Glomerular visceral epithelial cell (primary cell): ENCODE results near the gene ADAM15.
A peak's percentile ranks its signal among the peaks of the same experiment; 100 is the strongest.

ENCODE experiments used
- DNase-seq: peaks from one replicate; pipeline ENCODE4 v3.0.0-alpha.2; 2016; ENCODE audit errors: extremely low spot score

The ADAM15 gene

GRCh38 chr1:155084722-155085503 lies 33.8 kb downstream of the ADAM15 start:
- DNase-seq, result peak; percentile 95

DNA sequence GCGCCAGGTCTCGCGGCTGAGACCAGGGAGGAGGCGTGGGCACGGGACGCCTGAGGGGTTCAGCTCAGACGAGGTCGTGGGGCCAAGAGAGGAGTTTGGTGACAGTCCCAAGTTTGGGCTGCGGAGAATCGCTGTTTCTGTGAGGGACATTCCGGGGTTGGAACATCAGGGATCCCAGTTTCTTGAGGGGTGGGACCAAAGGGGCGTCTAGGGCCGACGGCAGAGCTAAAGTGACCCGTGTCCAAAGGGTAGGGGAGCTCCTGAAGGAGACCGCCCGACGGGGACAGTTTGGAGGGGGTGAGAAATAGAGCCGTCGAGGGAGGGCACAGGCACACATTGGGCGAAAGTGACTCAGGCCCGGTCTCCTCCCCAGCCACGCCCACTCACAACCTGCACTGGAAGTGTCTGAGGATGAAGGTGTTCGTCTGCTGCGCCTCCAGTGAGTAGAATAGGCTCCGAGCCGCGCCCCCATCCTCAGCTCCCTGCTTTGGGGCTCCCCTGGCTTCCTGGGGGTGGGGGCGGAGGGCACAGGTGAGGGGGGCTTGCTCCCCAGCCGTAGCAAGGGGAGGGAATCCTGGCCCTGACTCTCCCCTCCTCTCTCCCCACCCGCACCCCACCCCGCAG lies 34.5 kb downstream of the ADAM15 start:
- DNase-seq, result peak; percentile 56

DNA sequence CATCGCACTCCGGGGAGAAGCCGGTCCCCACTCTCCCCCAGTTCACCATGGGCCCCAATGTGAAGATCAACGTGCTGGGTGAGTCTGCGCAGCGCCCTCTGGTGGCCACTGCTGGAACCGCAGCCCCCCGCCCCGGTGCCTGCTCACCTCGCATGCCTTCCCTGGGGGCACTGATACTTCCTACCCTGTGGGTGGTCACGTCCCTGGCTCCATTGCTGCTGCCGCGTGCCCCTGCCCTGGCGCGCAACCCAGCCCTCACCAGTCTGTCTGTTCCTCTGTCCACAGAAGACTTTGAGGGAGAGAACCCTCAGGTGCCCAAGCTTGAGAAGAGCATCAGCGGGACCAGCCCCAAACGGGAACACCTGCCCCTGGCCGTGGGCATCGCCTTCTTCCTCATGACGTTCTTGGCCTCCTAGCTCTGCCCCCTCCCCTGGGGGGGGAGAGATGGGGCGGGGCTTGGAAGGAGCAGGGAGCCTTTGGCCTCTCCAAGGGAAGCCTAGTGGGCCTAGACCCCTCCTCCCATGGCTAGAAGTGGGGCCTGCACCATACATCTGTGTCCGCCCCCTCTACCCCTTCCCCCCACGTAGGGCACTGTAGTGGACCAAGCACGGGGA lies 35.1 kb downstream of the ADAM15 start:
- DNase-seq, result peak; percentile 71

DNA sequence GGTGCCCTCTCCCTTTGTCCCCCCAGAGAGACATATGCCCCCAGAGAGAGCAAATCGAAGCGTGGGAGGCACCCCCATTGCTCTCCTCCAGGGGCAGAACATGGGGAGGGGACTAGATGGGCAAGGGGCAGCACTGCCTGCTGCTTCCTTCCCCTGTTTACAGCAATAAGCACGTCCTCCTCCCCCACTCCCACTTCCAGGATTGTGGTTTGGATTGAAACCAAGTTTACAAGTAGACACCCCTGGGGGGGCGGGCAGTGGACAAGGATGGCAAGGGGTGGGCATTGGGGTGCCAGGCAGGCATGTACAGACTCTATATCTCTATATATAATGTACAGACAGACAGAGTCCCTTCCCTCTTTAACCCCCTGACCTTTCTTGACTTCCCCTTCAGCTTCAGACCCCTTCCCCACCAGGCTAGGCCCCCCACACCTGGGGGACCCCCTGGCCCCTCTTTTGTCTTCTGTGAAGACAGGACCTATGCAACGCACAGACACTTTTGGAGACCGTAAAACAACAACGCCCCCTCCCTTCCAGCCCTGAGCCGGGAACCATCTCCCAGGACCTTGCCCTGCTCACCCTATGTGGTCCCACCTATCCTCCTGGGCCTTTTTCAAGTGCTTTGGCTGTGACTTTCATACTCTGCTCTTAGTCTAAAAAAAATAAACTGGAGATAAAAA lies 35.9 kb downstream of the ADAM15 start:
- DNase-seq, result no peak

DNA sequence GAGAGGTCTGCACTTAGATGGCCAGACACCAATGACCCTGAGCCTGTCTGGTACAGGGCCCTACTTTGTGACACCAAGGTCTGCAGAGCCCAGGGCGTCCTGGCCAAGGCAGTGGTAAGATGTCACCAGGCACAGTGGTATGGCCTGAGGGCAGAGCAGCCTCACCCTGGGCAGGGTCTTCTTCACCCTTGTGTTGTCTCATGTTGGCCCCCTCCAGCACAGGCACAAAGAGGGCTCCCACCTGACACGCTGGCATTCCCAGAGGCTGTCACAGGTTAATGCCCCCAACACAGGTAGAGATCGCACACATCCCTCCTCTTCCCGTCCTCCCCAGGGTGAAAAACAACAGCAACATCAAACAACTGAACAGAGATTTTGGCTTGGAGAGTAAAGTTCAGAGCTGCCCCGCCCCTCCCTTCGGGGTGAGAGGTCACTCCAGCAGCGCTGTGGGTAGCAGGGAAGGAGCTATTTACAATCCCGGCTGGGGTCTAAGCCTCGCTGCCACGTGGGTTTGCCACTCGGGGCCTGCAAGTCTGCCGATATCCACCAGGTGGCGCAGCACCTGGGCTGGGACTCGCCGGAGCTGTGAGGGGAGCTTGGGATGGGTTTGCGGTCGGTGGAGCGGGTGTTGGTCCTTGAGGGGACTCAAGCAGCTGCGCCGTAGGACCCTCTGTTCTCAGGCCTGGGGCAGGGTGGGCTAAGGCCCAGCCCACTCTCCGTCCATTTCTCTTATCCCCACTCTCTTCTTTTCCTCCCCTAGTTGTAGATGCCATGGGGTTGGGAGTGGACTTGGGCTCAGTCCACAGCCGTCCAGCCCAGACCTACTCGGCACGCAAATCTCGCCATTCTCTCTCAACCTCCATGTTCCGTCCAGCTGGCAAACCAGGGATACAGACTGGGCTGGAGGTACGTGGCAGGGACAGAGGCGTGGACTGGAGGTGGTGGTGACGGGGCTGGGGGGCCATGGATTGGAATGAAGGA lies 40.2 kb downstream of the ADAM15 start:
- DNase-seq, result peak; percentile 73

- DNase-seq, result no peak
Measured at GRCh38 chr1:155092131-155092530, 41.0 kb downstream of the ADAM15 start.

DNA sequence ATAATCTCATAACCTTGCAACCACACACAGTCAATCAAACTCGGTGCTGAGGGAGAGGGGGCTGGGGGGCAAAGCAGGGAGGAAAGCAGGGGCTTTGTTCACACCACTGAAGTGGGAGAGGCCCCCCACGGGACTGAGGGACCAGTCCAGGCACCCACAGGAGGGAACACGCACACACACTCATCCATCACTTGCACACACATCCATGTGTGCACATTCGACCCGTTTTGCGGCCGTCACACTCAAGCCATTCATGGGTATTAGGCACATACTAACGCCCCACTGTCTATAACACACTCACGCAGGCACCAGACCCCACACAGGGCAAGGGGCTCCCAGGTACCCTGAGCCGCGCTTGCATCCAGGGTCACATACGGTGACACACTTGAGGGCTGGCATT lies 41.5 kb downstream of the ADAM15 start:
- DNase-seq, result no peak

DNA sequence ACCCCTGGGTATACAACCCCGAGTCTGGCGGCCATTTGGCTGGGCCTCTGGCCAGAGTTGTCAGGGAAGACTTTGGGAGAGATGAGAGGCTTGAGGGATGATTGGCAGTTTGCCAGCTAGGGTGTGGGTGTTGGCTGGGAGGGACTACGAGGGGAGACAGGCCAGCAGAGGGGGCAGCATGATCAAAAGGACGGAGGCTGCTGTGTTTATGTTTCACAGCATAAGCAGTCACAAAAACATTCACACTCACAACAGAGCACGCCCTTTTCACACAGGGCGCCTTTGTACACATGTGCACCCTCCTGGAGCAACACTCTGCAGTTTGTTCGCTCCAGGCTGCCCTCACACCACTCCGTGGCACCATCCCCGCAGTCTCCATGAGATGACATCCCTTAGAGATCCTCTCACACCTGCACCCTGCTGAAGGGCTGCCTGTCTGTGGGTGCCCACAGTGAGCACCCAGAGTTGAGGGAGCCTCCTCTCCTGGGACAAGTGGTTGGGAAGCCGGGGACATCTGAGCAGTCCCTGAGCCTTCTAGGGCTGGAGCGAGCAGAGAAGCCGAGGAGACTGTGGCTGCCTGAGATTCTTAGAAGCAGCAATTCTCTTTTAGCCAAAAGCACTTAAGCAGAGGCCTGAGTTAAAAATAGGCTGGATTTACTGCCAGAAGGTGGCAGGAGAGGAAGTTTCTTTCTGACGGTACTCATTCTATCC lies 43.0 kb downstream of the ADAM15 start:
- DNase-seq, result peak; percentile 39

GRCh38 chr1:155094622-155094948 lies 43.5 kb downstream of the ADAM15 start:
- no peak for DNase-seq

GRCh38 chr1:155099331-155099730 lies 48.2 kb downstream of the ADAM15 start:
- no peak for DNase-seq

DNA sequence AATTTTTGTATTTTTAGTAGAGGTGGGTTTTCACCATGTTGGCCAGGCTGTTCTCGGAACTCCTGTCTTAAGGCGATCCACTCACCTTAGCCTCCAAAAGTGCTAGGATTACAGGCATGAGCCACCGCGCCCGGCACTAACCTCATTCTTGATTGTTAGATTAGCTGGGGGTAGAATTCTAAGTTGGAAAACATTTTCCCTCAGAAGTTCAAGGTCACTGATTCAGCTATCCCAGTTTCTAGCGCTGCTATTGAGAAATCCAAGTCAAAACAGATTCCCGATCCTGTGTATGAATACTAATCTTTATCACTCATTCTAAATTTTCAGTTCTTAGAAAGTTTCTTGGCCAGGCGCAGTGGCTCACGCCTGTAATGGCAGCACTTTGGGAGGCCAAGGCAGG lies 52.2 kb downstream of the ADAM15 start:
- no peak for DNase-seq

DNA sequence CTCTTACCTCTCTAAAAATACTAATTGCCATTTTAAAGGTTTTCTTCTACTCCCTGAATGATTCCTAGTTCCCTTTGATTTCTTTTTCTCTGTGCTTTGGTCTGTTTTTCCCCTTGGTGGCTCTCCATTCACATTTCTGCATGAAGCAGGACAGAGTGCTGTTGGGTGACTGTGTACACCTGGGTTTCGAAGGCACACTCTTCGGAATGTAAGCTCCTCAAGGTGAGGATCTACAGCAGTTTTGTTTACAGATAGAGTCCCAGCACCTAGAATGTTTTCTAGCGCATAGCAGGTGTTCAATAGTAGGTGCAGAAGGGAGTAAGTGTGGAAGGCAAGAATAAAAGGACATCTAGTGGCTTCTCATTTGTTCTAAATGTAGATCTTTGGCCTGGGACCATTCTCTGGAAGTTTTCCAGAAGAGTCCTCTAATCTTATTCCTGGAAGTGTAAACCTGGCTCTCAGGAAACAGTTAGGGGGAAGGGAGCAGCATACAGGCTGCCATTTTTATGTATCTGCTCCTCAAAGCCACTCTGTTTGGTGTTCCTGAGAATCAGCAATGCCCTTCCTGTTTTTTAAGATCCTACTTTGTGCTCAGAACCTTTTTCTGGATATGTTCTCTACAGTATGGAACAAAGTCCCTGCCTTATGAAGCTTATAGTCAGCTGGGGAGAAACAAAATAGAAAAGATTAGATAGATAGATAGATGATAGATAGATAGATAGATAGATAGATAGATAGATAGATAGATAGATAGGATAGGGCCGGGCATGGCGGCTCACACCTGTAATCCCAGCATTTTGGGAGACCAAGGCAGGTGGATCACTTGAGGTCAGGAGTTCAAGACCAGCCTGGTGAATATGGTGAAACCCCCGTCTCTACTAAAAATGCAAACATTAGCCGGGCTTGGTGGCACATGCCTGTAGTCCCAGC lies 53.8 kb downstream of the ADAM15 start:
- no peak for DNase-seq

DNA sequence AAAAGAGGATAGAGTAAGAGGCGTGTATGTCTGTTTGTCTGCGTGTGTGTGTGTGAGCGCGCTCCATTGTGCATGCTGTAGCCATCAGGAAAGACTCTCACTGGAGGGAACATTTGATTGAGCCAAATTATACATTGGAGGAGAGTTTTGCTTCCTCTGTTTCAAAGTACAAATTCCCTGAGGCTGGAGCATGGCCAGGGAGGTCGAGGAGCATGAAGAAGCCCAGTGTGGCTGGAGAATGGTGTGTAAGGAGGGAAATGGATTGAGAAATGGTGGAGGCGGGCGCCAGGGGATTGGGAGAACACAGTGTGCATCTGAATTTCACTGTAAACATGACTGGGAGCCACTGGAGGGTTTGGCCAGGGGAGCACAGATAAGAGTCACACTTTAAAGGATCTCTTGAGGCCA lies 54.5 kb downstream of the ADAM15 start:
- no peak for DNase-seq

- no peak for DNase-seq
Measured at GRCh38 chr1:155106862-155107261, 55.7 kb downstream of the ADAM15 start.

GRCh38 chr1:155107309-155108264 lies 56.5 kb downstream of the ADAM15 start:
- no peak for DNase-seq

DNA sequence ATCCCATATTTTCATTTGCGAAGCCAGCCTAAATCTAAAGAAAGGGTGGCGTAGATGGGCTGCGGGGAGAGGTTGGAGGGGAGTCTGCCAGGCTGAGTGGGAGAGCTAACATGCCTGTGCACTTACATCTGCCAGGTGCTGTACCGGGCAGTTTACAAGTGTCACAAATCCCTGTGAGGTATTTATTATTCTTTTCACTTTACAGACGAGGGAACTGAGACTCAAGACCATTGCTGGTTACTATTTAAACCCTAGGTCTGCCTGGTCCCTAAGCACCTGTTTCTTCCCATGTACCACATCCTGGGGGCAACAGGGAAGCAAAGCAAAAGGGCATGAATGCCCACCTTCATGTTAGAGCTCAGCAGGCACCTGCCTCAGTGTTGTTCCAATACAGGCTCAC lies 57.2 kb downstream of the ADAM15 start:
- no peak for DNase-seq

- DNase-seq, result no peak
Measured at GRCh38 chr1:155110381-155110780, 59.3 kb downstream of the ADAM15 start.

GRCh38 chr1:155110826-155111225 lies 59.7 kb downstream of the ADAM15 start:
- no peak for DNase-seq
